NCI-H2171 treated with DMSO at 0.1 percent for 48 hours (cell line): ENCODE data around the gene CD40.

Source experiments
- DNase-seq: peaks from one replicate; lab custom pipeline; 2025; lab: John Stamatoyannopoulos, UW

The CD40 gene

GRCh38 chr20:46172961-46173536, 54.9 kb downstream of the CD40 start:
- DNase-seq: no peak

DNA sequence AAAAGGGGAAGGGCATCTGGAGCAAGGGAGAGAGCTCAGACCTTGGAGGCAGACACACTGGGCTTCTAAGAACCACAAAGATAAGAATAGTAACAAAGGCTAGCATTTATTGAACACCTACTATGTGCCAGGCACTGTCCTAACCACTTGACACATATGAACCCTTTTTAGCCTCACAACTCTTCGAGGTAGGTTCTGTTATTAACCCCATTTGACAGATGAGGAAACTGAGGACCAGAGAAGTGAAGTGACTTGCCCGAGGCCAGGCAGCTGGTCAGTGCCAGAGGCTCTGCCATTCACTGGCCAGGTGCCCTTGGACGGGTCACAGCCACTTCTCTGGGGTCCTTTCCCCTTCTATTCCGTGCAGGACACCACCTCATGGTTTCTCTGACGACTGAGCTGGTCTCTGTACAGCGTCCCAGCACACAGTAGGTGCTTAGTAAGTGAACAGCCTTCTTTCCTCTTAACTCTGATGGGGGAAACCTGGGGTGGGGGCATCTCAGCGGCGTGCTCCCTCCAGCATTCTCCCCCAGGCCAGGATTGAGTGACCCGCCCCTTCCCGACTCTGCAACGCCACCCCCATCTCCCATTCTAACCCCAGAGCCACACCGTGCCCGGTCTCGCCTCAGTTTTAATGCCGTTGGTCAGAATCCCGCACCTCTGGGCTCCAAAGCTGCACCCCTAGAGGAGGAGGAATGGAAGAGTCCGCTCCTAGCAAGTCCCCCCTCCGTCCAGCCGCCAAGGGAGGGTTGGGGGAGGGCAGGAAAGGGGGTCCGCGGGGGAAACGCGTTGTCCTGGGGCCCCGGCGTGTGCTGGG, 55.7 kb downstream of the CD40 start:
- no peak for DNase-seq

- DNase-seq: no peak
These were observed 56.5 kb downstream of the CD40 start for GRCh38 chr20:46174469-46175126.

GRCh38 chr20:46175127-46175494, 57.0 kb downstream of the CD40 start:
- no peak for DNase-seq

DNA sequence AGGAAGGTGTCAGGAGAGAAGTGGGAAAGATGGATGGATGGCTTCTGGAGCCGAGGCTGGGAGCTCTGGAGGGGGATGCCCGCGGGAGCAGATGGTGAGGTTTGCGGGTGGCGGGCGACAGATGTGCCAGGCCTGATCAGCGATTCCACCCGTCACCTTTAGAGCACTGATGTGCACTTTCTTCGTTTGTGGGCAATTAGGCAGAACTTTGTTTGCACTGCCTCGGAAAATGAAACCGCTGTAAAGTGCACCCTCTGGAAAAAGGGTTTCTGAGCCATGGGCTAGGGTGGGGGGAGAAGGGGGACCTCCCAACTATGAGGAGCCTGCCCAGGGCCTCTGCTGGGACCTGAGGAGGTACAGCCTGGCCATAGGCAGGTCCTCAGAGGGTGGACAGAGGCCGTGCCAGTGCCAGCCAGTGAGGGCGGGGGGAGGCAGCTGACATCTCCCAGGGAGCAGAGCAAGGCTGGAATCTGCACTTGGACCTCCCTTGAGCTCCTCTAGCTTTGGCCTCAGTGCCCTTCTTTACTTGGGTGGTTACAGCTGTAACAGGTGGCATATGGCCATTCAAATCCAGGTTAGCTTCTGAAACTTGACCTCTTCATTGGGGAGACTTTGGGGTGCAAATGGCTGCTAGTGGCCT, 58.7 kb downstream of the CD40 start:
- DNase-seq: peak; percentile 99

- DNase-seq: no peak
These were observed 59.7 kb downstream of the CD40 start for GRCh38 chr20:46177768-46178167.

DNA sequence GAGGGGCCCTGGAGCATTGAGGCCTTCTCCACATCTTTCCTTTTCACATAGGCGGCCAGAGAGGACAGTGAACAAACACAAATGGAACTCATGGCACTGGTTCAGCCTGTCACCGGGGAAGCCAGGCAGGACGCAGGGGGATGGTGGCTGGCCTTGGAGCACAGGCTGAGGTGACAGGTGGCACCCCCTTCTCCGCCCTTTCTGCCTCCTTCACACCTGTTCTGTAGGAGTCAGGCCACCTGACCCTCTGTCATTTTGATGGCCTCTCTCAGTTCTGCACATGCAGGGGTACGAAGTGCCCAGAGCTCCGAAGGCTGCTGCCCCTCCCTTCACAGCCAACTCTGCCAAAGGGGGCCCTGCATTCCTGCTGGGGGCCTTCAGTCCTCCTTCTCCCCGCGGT, 60.8 kb downstream of the CD40 start:
- peak; percentile 47 for DNase-seq
